SK-N-SH (cell line): ENCODE results near the gene FBXO42. TPM values are rescaled to one million over a fixed set of nuclear protein-coding genes. Genes with fewer than 3 reads are reported as not detected.

Experiments used
- CTCF ChIA-PET: fragments of 300-600, 350-600 bp; formaldehyde crosslinking; extraction: SDS; loops from one replicate; lab custom pipeline; 2021; lab: Yijun Ruan, JAX
- POLR2A ChIA-PET: fragments of 350-600 bp; sonication (Branson Sonifier 250); formaldehyde crosslinking; extraction: SDS; loops from one replicate; lab custom pipeline; 2020; ENCODE audit warnings: antibody characterized with exemption, inconsistent platforms; lab: Yijun Ruan, JAX
- DNase-seq: peaks from one replicate; pipeline ENCODE4 v3.0.0; 2012
- H2AFZ ChIP-seq: fragments of 200-600 bp; sonication (generic); 2 replicates; pipeline ENCODE4 v1.8.1; 2016; ENCODE audit warnings: antibody characterized with exemption, mild to moderate bottlenecking, low read depth
- H3F3A ChIP-seq: fragments of 200-600 bp; sonication (generic); replicated peaks from 2 replicates; pipeline ENCODE3; 2016; ENCODE audit warnings: antibody characterized with exemption, mild to moderate bottlenecking; ENCODE audit not compliant: insufficient read depth
- H3K27ac ChIP-seq, 2 experiments: fragments of 200-500 bp in 1 of 2; fragments of 200-600 bp in 1 of 2; sonication (Bioruptor generic) in 1 of 2; sonication (generic), shearing (Covaris generic) in 1 of 2; 2 replicates each; pipeline versions ENCODE4 v1.5.1 to v1.6.1; 2014 to 2016; ENCODE audit warnings: low read depth in 2 of 2, inconsistent platforms in 1 of 2, low read length in 1 of 2, mild to moderate bottlenecking in 1 of 2, mixed read lengths in 1 of 2
- H3K27me3 ChIP-seq: fragments of 200-600 bp; sonication (generic), shearing (Covaris generic); 2 replicates; pipeline ENCODE4 v1.6.1; 2016; ENCODE audit warnings: mixed run types; ENCODE audit not compliant: insufficient read depth
- H3K36me3 ChIP-seq, 2 experiments: fragments of 200-500 bp in 1 of 2; fragments of 200-600 bp in 1 of 2; sonication (Bioruptor generic) in 1 of 2; sonication (generic) in 1 of 2; replicated peaks in 1 of 2; 2 replicates each; pipeline versions ENCODE3 to v1.5.1; 2014 to 2016; ENCODE audit warnings: low read length in 1 of 2, mild to moderate bottlenecking in 1 of 2; ENCODE audit not compliant: insufficient read depth in 2 of 2, control insufficient read depth in 1 of 2
- H3K4me1 ChIP-seq, 2 experiments: fragments of 200-500 bp in 1 of 2; fragments of 200-600 bp in 1 of 2; sonication (Bioruptor generic) in 1 of 2; sonication (generic), shearing (Covaris generic) in 1 of 2; 2 replicates each; pipeline versions ENCODE4 v1.5.1 to v1.6.1; 2014 to 2016; ENCODE audit warnings: low read depth in 1 of 2, low read length in 1 of 2, mixed run types in 1 of 2; ENCODE audit not compliant: insufficient read depth in 2 of 2, control insufficient read depth in 1 of 2
- H3K4me2 ChIP-seq: fragments of 200-600 bp; sonication (generic), shearing (Covaris generic); 2 replicates; pipeline ENCODE4 v1.6.1; 2017; ENCODE audit warnings: mixed run types
- H3K4me3 ChIP-seq, 2 experiments: fragments of 200-500 bp in 1 of 2; fragments of 200-600 bp in 1 of 2; sonication (Bioruptor generic) in 1 of 2; sonication (generic), shearing (Covaris generic) in 1 of 2; 2 replicates each; pipeline versions ENCODE4 v1.5.1 to v1.8.1; 2014 to 2016; ENCODE audit warnings: low read depth in 2 of 2, inconsistent platforms in 1 of 2, low read length in 1 of 2, mild to moderate bottlenecking in 1 of 2, mixed read lengths in 1 of 2, moderate library complexity in 1 of 2
- H3K79me2 ChIP-seq: fragments of 200-600 bp; sonication (generic); 2 replicates; pipeline ENCODE4 v1.8.1; 2017; ENCODE audit warnings: mild to moderate bottlenecking; ENCODE audit not compliant: insufficient read depth
- H3K9ac ChIP-seq: fragments of 200-600 bp; sonication (generic); 2 replicates; pipeline ENCODE4 v1.6.1; 2017; ENCODE audit warnings: mixed run types
- H3K9me2 ChIP-seq: fragments of 200-600 bp; sonication (generic); 2 replicates; pipeline ENCODE4 v1.6.1; 2017; ENCODE audit warnings: mixed run types
- H3K9me3 ChIP-seq: fragments of 200-600 bp; sonication (generic); 2 replicates; pipeline ENCODE4 v1.6.1; 2017; ENCODE audit warnings: mixed run types, mild to moderate bottlenecking, moderate library complexity
- H4K20me1 ChIP-seq: fragments of 200-600 bp; sonication (generic); 2 replicates; pipeline ENCODE4 v1.6.1; 2017; ENCODE audit warnings: mild to moderate bottlenecking, mixed run types; ENCODE audit not compliant: insufficient read depth
- ELF1 ChIP-seq: IDR thresholded peaks from 2 replicates; pipeline ENCODE4 v1.4.0; 2012
- RCOR1 ChIP-seq: fragments of 150-350 bp; IDR thresholded peaks from 2 replicates; pipeline ENCODE4 v1.6.1; 2017; ENCODE audit warnings: antibody characterized with exemption, low read length
- RXRA ChIP-seq: IDR thresholded peaks from 2 replicates; pipeline ENCODE4 v1.4.0; 2012; ENCODE audit warnings: low read depth, mild to moderate bottlenecking, borderline replicate concordance
- YY1 ChIP-seq: IDR thresholded peaks from 2 replicates; pipeline ENCODE4 v1.4.0; 2012; ENCODE audit warnings: low read depth, mild to moderate bottlenecking
- WGBS: methylation state at CpG from one replicate; pipeline ENCODE4 v1.1.6; 2017; ENCODE audit warnings: low lambda C conversion rate; 5-methylcytosine and 5-hydroxymethylcytosine counted together
- polyA plus RNA-seq, 3 experiments: library from polyadenylated mRNA; depleted of rRNA; stranded (reverse); fragments of >200 nt; gene quantifications; 2 replicates each; pipeline ENCODE4 v1.2.3, GENCODE V29; 2012
- TF ChIP-seq, protein P1 (sequence below): fragments of 150-350 bp; IDR thresholded peaks from 2 replicates; pipeline ENCODE4 v1.6.1; 2016; ENCODE audit warnings: mild to moderate bottlenecking, low read depth, low read length
- TF ChIP-seq, protein P2 (sequence below): IDR thresholded peaks from 2 replicates; pipeline ENCODE4 v1.4.0; 2012; ENCODE audit warnings: low read depth, borderline replicate concordance
- TF ChIP-seq, protein P3 (sequence below): IDR thresholded peaks from 2 replicates; pipeline ENCODE4; 2012
- TF ChIP-seq, protein P4 (sequence below): IDR thresholded peaks from 2 replicates; pipeline ENCODE4 v1.4.0; 2012; ENCODE audit warnings: low read depth, borderline replicate concordance
- TF ChIP-seq, protein P5 (sequence below): fragments of 200-600 bp; sonication (generic); IDR thresholded peaks from 2 replicates; pipeline ENCODE4 v1.6.1; 2017; ENCODE audit warnings: antibody characterized with exemption, mild to moderate bottlenecking, moderate library complexity

Gene FBXO42
- polyA plus RNA-seq, 1 of the 3 experiments (the other 2 are of a cell fraction) = 8.6 TPM

DNA sequence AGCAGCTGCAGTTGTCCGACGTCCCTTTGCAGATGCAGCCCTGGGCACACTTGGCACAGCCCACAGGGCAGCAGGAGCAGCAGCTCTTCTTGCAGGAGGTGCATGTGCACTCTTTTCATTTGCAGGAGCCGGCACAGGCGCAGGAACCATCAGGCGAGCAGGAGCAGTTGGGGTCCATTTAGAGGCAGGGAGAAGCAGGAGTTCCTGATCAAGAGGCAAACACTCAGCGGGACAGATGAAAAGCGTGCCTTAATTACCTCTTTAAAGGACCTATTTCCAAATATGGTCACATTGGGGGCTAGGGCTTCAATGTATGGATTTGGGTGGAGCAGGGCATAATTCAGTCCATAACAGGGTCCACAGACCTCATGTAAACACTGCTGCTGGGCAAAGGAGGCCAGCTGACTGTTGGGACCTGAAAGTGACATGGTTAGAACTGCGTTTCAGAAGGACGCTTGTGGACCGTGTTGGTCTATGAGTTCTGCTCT is 111.0 kb downstream of the FBXO42 start:
- TF ChIP-seq, protein P1, sequence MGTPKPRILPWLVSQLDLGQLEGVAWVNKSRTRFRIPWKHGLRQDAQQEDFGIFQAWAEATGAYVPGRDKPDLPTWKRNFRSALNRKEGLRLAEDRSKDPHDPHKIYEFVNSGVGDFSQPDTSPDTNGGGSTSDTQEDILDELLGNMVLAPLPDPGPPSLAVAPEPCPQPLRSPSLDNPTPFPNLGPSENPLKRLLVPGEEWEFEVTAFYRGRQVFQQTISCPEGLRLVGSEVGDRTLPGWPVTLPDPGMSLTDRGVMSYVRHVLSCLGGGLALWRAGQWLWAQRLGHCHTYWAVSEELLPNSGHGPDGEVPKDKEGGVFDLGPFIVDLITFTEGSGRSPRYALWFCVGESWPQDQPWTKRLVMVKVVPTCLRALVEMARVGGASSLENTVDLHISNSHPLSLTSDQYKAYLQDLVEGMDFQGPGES = no peak
- no peak for TF ChIP-seq YY1
- TF ChIP-seq, protein P2, sequence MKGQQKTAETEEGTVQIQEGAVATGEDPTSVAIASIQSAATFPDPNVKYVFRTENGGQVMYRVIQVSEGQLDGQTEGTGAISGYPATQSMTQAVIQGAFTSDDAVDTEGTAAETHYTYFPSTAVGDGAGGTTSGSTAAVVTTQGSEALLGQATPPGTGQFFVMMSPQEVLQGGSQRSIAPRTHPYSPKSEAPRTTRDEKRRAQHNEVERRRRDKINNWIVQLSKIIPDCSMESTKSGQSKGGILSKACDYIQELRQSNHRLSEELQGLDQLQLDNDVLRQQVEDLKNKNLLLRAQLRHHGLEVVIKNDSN = no peak
- TF ChIP-seq, protein P3, sequence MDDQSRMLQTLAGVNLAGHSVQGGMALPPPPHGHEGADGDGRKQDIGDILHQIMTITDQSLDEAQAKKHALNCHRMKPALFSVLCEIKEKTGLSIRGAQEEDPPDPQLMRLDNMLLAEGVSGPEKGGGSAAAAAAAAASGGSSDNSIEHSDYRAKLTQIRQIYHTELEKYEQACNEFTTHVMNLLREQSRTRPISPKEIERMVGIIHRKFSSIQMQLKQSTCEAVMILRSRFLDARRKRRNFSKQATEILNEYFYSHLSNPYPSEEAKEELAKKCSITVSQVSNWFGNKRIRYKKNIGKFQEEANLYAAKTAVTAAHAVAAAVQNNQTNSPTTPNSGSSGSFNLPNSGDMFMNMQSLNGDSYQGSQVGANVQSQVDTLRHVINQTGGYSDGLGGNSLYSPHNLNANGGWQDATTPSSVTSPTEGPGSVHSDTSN = no peak
- TF ChIP-seq, protein P4, sequence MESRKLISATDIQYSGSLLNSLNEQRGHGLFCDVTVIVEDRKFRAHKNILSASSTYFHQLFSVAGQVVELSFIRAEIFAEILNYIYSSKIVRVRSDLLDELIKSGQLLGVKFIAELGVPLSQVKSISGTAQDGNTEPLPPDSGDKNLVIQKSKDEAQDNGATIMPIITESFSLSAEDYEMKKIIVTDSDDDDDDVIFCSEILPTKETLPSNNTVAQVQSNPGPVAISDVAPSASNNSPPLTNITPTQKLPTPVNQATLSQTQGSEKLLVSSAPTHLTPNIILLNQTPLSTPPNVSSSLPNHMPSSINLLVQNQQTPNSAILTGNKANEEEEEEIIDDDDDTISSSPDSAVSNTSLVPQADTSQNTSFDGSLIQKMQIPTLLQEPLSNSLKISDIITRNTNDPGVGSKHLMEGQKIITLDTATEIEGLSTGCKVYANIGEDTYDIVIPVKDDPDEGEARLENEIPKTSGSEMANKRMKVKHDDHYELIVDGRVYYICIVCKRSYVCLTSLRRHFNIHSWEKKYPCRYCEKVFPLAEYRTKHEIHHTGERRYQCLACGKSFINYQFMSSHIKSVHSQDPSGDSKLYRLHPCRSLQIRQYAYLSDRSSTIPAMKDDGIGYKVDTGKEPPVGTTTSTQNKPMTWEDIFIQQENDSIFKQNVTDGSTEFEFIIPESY = no peak
- no peak for TF ChIP-seq RCOR1
- TF ChIP-seq, protein P5, sequence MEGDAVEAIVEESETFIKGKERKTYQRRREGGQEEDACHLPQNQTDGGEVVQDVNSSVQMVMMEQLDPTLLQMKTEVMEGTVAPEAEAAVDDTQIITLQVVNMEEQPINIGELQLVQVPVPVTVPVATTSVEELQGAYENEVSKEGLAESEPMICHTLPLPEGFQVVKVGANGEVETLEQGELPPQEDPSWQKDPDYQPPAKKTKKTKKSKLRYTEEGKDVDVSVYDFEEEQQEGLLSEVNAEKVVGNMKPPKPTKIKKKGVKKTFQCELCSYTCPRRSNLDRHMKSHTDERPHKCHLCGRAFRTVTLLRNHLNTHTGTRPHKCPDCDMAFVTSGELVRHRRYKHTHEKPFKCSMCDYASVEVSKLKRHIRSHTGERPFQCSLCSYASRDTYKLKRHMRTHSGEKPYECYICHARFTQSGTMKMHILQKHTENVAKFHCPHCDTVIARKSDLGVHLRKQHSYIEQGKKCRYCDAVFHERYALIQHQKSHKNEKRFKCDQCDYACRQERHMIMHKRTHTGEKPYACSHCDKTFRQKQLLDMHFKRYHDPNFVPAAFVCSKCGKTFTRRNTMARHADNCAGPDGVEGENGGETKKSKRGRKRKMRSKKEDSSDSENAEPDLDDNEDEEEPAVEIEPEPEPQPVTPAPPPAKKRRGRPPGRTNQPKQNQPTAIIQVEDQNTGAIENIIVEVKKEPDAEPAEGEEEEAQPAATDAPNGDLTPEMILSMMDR = no peak
- no peak for TF ChIP-seq ELF1
- no peak for TF ChIP-seq RXRA
- TF ChIP-seq, all 33 proteins: peak for 0

More for the DNA sequence above, 111.0 kb downstream of the FBXO42 start:
- no peaks in the 10 kb centered on the region for H3K9me3 ChIP-seq
- H3K4me1 ChIP-seq = peaks cover 6 to 27% of the 10 kb centered on the region in 2 experiments
- no peaks in the 10 kb centered on the region for H3K27me3 ChIP-seq
- peaks cover 15% of the 10 kb centered on the region for H3F3A ChIP-seq
- peak overlapping the region in 1 of 2 experiments; percentile 41; a peak in 1 of 4 replicates for H3K27ac ChIP-seq
- H2AFZ ChIP-seq = no peak overlapping the region
- ChIA-PET POLR2A (interaction anchor here (1.3 kb wide), 1 partner anchor 111 kb away, joined by 5 read pairs; the partner anchor contains the start of gene FBXO42), CTCF (interaction anchor here (0.8 to 5.8 kb wide), 4 partner anchors 24 to 161 kb away, joined by 3 to 94 read pairs (median 4); partner anchors contain the start of gene FBXO42)
- H4K20me1 ChIP-seq = no peaks in the 10 kb centered on the region
- no peaks in the 10 kb centered on the region for H3K36me3 ChIP-seq
- no peaks in the 10 kb centered on the region for H3K9me2 ChIP-seq
- H3K4me3 ChIP-seq = no peak overlapping the region
- H3K4me2 ChIP-seq = no peak overlapping the region
- 92% methylated on average over 8 of the region's 10 CpGs for WGBS
- no peaks in the 10 kb centered on the region for H3K79me2 ChIP-seq
- no peak for DNase-seq
- H3K9ac ChIP-seq = no peak overlapping the region
